Measurements from ENCODE around the gene LRP1-AS. TPM values are rescaled to one million over a fixed set of nuclear protein-coding genes. Genes with fewer than 3 reads are reported as not detected.

Gene LRP1-AS
- total RNA-seq, 6 experiments from 2014 or later: not detected

DNA sequence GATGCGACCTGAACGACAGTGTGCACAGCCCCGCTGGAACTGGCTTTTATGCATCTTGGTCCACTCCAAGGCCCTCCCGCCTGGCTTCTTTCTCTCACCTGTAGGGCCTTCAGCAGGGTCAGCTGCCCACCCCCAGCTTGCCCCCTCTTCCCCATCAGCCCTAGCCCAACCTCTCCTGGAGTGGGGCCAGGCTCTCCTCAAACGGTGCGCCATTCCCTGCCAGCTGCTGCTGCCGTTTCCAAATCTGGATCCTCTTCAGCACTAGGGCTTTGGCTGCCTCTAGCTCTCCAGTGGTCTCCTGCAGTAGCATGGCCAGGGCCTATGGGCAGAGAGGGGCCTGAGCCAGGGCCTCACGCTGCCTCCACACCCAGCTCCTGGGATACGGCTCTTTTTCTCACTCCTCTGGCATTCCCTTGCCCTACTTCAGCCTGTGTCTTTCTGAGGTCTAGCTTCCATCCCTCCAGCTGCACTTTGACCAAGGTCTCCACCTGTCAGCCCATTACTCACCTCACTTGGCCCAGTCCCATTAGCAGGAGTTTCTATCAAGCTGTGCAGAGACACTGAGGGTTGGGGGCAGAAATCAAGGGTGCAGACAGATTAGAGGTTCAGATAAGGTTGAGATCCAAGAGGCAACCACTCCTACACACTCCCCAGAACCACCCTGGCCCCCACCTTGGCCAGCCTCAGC lies 41.3 kb downstream of the LRP1-AS start:
- no peak overlapping the region for H3K27ac ChIP-seq
- no peak for DNase-seq
- ATAC-seq: no peak
- H3K9me3 ChIP-seq: no peaks in the 10 kb centered on the region
- no peak overlapping the region for H3K4me3 ChIP-seq
- peaks cover 0 to 36% (median 15%) of the 10 kb centered on the region in 4 donors for H3K36me3 ChIP-seq
- H3K27me3 ChIP-seq: no peaks in the 10 kb centered on the region
- peaks cover 0 to 44% (median 16%) of the 10 kb centered on the region in 4 donors for H3K4me1 ChIP-seq
- WGBS (ENCODE audit: insufficient coverage, low coverage, low lambda C conversion rate, missing lambda C conversion rate): 28% methylated on average over 3 of the region's 9 CpGs
- no peak for TF ChIP-seq POLR2A (IDR thresholded peaks at IDR 0.05)
- TF ChIP-seq CTCF (IDR thresholded peaks at IDR 0.05): no peak
- intact Hi-C loops (cut with DNase I): loop anchor here in 1 of 2 donors (5.0 kb wide), 1 partner anchor 34 kb away; no protein-coding TSS in a partner anchor

DNA sequence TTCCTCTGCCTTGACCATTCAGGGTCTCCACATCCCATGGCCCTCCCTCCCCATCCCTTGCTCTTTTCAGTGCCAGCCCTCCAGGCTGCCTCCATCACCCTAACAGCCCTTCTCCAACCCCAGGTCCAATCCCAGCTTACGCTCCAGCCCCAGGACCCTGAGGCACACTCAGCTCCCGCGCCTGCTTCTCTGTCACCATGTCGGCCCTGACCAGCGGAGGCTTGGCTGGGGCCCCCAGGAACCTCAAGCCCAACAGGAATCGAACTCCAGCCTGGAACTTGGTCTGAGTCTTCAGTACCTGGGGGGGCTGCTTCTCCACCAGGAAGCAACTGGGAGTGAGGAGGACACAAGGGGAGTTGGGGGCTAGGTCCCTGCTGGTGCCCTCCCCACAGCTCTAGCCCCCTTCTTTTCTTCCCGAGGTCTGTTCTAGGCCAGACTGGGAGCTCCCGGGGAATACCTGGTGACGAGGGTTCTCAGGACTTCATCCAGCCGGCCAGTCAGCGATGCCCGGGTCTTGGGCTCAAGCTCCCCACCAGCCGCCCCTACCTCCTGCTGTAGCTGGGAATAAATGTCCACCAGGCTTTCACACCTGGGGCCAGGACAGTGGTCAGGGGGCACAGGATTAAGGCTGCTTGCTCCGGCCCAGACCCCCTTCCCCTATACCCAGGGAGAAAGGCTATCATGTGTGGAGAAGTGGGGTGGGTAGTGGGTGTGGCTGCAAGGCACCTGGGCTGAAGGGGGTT lies 42.2 kb downstream of the LRP1-AS start:
- DNase-seq (no peak), ATAC-seq (no peak)
- Histone ChIP-seq H3K9me3 (no peaks in the 10 kb centered on the region), H3K36me3 (peaks cover 0 to 43% (median 15%) of the 10 kb centered on the region in 4 donors), H3K27me3 (no peaks in the 10 kb centered on the region), H3K4me1 (peaks cover 0 to 44% (median 18%) of the 10 kb centered on the region in 4 donors), H3K4me3 (no peak overlapping the region), H3K27ac (no peak overlapping the region)
- no peak for TF ChIP-seq POLR2A (IDR thresholded peaks at IDR 0.05)
- 94% methylated on average over 6 of the region's 14 CpGs for whole genome bisulfite sequencing (ENCODE audit: insufficient coverage, low coverage, low lambda C conversion rate, missing lambda C conversion rate)
- intact Hi-C loops (cut with DNase I): loop anchor here in 1 of 2 donors (5.0 kb wide), 1 partner anchor 33 kb away; no protein-coding TSS in a partner anchor

- Histone ChIP-seq H3K4me3 (no peak overlapping the region), H3K36me3 (peaks cover 0 to 51% (median 19%) of the 10 kb centered on the region in 4 donors), H3K9me3 (no peaks in the 10 kb centered on the region), H3K27ac (no peak overlapping the region), H3K27me3 (no peaks in the 10 kb centered on the region), H3K4me1 (peaks cover 0 to 36% (median 18%) of the 10 kb centered on the region in 4 donors)
- DNase-seq (no peak), ATAC-seq (no peak)
- TF ChIP-seq CTCF (IDR thresholded peaks at IDR 0.05) (no peak), POLR2A (IDR thresholded peaks at IDR 0.05) (no peak)
- 92% methylated on average over 6 of the region's 12 CpGs for WGBS (ENCODE audit: insufficient coverage, low coverage, low lambda C conversion rate, missing lambda C conversion rate)
- intact Hi-C loops (cut with DNase I): no loop called here
Observed at GRCh38 chr12:57104292-57104910, 43.0 kb downstream of the LRP1-AS start.

DNA sequence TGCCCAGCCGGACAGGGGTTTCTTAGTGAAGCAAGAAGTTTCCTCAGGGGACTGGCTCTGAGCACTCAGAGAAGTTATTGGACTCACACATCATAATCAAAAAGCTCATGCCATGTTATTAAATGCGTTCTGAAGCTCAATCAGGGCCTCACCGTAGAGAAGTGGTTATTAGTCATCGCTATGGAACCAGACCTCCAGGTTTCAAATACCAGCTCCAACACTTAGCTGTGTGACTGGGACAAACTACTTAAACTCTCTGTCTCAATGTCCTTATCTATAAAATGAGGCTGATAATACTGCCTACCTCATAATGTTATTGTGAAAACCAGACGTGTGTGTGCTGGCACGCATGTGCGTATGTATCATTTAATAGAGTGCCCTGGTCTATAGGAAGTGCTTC lies 43.6 kb downstream of the LRP1-AS start:
- H3K4me3 ChIP-seq: no peak overlapping the region
- H3K36me3 ChIP-seq: peaks cover 0 to 57% (median 21%) of the 10 kb centered on the region in 4 donors
- no peaks in the 10 kb centered on the region for H3K9me3 ChIP-seq
- ATAC-seq (no peak), DNase-seq (no peak)
- H3K27me3 ChIP-seq: no peaks in the 10 kb centered on the region
- peaks cover 0 to 31% (median 18%) of the 10 kb centered on the region in 4 donors for H3K4me1 ChIP-seq
- TF ChIP-seq CTCF (IDR thresholded peaks at IDR 0.05): no peak
- no peak for TF ChIP-seq POLR2A (IDR thresholded peaks at IDR 0.05)
- peak overlapping the region in 2 of 3 donors; percentile 90 to 91 for H3K27ac ChIP-seq
- intact Hi-C loops (cut with DNase I): no loop called here
- WGBS (ENCODE audit: insufficient coverage, low coverage, low lambda C conversion rate, missing lambda C conversion rate): 86% methylated on average over 6 of the region's 7 CpGs
